Activated naive CD4-positive, alpha-beta T cell (primary cell): ENCODE data around the gene PDCD1.
"Not testable (repeated sequence)": the region's sequence is repeated elsewhere in the genome, so short reads cannot be mapped to it uniquely, and the experiment has no call there.

Experiments used
- DNase-seq, 4 experiments: peaks; one replicate each; lab custom pipeline; 2025; lab: John Stamatoyannopoulos, UW

Gene PDCD1

GRCh38 chr2:241814393-241814642 lies 44.4 kb downstream of the PDCD1 start:
- DNase-seq = no peak

GRCh38 chr2:241813644-241814392 lies 44.9 kb downstream of the PDCD1 start:
- DNase-seq = no peak

DNA sequence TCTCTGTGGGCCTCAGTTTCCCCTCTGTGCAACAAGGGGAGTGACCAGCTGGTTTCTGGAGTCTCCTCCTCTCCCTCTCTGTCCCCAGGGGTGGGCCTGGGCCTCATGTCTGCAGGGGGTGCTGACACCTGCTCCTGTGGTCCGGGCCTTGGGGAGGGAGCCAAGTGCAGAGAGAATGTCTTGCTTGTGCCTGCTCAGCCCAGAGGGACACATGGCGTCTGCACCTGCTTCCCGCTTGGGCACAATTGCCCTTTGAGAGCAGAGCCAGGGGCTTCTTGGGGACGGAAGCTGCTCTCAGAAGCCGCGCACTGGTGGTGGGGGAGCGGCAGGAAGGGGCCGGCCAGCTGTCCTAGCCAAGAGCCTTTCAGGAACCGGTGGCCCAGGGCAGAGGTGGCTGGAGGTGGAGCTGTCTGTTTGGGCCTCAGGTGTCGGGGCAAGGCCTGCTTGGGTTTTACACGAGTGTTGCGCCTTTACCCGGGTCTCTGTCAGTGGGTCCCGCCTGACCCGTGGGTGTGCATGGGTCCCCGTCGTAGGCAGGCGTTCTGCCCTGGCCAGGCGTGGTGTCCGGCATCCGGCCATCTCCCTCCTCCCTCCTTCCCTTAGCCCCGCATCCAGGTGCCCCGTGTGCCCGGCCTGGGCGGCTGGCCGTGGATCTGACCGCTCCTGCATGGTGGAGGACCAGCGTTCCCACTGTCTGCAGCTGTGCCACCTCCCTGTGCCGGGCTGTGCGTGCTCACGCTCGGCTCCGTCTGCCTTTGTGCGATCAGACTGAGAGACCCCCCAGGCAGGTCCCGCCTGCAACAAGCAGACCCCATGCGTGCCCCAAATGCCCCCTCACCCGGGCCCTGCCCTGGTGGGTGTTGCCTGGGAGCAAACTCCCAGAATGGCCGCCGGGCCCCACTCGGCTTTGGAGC lies 45.7 kb downstream of the PDCD1 start:
- DNase-seq = no peak

- DNase-seq = no peak
Observed at GRCh38 chr2:241811952-241812729, 46.6 kb downstream of the PDCD1 start.

GRCh38 chr2:241811201-241811951 lies 47.3 kb downstream of the PDCD1 start:
- DNase-seq = no peak

DNA sequence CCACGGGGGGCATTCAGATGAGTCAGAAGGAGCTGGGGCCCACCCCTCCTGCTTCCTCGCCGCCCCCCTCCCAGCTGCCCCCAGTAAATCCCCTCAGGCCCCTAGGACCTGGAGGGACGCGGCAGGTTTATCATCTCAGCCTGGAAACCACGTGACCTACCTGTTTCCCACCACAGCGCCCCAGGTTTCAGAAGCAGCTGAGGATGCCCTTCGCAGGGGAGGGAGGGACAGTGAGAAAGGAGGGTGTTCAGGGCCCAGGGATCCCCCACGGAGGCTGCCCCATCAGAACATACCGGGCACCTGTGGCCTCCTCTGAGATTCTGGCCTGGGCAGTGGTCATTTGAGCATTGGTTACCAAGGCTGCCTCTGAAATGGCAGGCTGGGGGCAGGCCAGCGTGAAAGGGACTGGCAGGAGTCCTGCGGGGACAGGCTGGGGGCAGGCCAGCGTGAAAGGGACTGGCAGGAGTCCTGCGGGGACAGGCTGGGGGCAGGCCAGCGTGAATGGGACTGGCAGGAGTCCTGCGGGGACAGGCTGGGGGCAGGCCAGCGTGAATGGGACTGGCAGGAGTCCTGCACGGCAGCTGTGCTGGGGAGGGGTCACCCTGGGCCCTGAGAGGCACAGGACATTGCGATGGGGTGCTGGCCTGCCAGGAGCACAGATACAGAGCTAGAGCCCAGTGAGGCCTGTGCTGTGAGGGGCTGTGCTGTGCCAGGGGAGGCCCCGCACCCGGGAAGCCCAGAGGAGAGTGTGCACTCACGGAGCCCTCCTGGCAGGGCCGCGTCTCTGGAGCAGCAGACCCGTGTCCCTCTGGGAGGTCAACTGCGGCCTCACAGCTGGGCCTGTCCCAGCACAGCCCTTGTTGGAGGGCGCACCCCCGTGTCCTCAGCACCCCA lies 48.1 kb downstream of the PDCD1 start:
- no peak for DNase-seq

- no peak for DNase-seq
Observed at GRCh38 chr2:241809383-241810306, 49.0 kb downstream of the PDCD1 start.

DNA sequence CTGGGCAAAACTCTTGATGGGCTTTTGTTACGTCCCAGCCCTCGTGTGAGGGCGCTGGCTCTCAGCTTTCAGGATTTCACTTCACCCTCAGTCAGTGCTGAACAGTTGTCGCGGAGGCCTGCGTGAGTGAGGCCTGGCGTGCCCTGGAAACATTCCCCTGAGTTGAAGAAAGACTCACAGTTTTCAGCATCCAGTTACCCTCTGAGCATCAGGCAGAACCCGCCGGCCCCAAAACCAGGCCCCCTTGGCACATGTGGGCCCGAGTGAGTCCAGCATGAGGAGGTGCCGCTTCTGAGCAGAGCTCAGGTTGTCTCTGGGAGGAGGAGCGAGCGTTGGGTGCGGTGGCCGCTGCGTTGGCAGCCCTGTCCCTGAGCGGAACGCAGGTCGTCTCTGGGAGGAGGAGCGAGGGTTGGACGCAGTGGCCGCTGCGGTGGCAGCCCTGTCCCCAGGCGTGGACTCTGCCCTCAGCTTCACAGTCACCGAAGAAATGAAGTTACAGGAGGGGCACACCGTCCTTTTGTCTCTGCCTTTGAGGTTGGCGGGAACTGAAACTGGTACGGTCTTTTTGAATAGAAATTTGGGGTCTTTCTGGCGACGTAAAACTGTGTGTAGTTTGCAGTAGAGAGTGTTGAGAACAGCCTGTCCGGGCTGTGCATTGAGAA lies 49.8 kb downstream of the PDCD1 start, which contains the start of gene NEU4:
Gene NEU4 (plus strand): TSS at position 473 of the 662 bp plus-strand sequence. CDS start 5,292 bp downstream, outside the sequence.
- DNase-seq = no peak

DNA sequence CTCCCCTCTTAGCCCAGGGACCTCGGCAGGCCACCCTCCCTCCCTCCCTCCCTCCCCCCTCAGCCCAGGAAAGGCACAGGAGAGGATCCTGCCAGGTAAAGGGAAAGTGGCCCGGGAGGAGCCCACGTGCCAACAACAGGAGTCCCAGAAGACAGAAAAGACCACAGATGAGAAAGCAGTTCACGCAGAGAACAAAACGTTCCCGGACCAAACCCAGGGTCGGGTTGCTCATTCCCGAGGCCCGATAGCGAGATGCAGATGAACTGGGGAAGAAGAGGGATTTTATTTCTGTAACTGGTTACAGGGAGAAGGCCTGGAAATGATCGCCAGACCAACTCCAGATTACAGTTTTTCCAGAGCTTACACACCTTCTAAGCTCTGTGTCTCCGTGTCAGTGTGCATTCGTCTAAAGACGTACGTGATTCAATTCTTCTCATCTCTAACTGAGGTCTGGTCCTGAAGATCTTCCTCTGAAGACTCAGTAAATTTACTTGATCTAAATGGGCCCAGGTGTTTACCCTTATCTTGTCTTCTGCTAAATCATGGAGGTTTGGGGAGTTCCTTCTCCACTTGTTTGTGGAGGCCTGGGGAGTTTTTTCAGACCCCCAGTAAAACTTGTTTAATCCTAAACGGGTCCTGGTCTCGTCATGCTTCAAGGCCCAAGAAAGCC lies 50.5 kb downstream of the PDCD1 start:
- DNase-seq = no peak

- DNase-seq = not testable (repeated sequence)
Observed at GRCh38 chr2:241806217-241806616, 52.5 kb downstream of the PDCD1 start.

DNA sequence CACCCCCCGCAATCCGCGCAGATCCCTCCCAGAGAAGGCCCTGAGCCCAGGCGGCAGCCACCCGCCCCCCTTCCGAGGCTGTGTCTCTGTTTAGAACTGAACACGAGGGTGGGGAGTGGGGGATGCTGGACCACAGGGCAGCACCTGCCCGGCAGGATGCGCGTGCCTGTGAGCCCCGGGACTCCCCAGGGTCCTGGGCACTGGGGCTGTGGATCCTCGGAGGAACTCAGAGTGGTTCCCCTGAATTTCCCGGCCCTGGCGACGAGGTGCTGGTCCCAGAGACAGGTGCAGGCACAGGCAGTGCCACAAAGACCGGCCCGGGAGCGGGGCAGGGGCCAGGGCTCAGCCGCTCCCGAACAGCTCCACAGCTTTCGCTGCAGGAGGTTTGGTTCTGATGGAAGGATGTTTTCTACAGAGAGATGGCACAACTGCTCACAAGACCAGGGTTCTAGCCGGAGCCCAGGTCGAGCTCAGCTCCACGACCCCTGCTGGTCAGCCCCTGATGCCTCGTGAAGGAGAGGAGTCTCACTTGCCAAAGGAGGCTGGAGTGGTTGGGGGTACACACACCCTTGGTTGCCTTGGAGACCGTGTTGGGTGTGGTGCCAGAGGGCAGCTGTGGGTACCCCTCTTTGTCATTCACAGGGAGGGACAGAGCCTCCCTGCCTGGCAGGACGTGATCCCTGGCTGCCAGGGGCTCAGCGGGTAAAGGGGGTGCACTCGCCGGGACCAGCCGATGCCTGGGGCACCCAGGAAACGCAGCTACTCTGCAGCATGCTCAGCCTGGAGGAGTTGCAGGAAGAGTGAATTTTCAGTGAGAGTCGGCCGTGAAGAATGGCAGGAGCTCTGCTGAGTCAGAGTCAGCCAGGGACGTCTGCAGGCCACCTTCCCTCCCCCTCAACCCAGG lies 54.1 kb downstream of the PDCD1 start:
- no peak for DNase-seq

GRCh38 chr2:241803387-241804325 lies 55.0 kb downstream of the PDCD1 start:
- no peak for DNase-seq

GRCh38 chr2:241802421-241803318 lies 56.0 kb downstream of the PDCD1 start:
- DNase-seq = no peak

GRCh38 chr2:241801611-241802420 lies 56.9 kb downstream of the PDCD1 start:
- DNase-seq = no peak
